ENCODE results near the gene CCAR1. TPM values are rescaled to one million over a fixed set of nuclear protein-coding genes. Genes with fewer than 3 reads are reported as not detected.

The CCAR1 gene
- total and polyA plus RNA-seq, 2 of the 4 experiments (the other 2 are of a cell fraction): 35.1 to 60.8 TPM

DNA sequence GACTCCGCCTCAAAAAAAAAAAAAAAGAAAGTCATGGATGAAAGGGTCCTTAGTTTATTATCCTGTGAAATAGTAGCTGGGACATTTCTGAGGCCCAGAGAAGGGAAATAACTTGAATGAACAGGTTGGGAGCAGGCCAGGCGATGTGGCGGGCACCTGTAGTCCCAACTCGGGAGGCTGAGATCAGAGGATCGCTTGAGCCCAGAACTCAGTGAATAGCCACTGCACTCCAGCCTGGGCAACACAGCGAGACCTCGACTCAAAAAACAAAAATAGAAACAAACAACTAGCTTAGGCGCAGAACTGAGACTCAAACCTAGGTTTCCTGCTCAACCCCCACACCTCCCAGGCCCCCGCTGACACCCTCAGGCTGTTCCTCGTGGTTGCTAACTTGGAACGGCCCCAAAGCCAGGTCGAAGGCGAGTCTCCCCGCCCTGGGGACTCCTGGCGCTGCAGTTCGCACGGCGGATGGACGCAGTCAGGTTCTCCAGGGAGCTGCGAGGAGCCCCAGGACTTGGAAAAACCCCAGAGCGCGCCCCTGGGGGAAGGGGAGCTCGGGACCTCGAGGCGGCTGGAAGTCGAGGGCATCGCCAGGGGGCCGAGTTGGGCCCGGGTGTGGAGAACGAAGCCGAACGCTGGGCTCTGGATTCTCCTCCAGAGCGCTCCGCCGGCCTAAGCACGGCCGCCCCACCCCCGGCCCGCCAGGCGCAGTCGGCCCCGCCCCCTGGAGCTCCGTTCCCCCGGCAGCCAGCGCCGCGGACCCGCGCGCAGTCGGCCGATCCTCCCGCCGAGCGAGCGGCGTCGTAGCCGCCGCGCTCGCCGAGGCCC is 105.9 kb downstream of the CCAR1 start, which contains the start of gene STOX1:
Gene STOX1 (plus strand): TSS at position 768 of the 828 bp plus-strand sequence. CDS start 93 bp downstream, outside the sequence.
- Histone ChIP-seq H2AFZ (replicated peaks; ENCODE audit: low read length, poor library complexity) (peak within 1 kb of the TSS; percentile 96), H4K8ac (ENCODE audit: low read depth in 2 of 2, low read length in 2 of 2) (no peak within 1 kb of the TSS), H3K4me3 (ENCODE audit: insufficient read depth, low read depth, low read length) (peak within 1 kb of the TSS; percentile 68), H3K14ac (replicated peaks; ENCODE audit: low read depth, low read length) (no peak within 1 kb of the TSS), H3K4me1 (ENCODE audit: control insufficient read depth, insufficient read depth, low read length) (peaks cover 2% of the 10 kb centered on the region; the same call in 1 of the 2 replicates), H3K9ac (ENCODE audit: low read depth, low read length) (peak within 1 kb of the TSS; percentile 42), H2BK5ac (ENCODE audit: low read depth, low read length, poor library complexity, severe bottlenecking) (no peak within 1 kb of the TSS), H3K9me3 (ENCODE audit: control insufficient read depth, insufficient read depth, low read length) (no peaks in the 10 kb centered on the region), H2BK15ac (ENCODE audit: low read depth, low read length) (no peak within 1 kb of the TSS), H3K23ac (ENCODE audit: low read depth, low read length) (0 out of 2 replicates have a peak within 1 kb of the TSS, but pooled peaks have one; percentile 49), H3K27ac (ENCODE audit: insufficient read depth, low read length) (no peak within 1 kb of the TSS), H2BK120ac (ENCODE audit: low read depth, low read length) (no peak within 1 kb of the TSS), H4K20me1 (ENCODE audit: insufficient read depth, low read length) (no peaks in the 10 kb centered on the region), H3K36me3 (ENCODE audit: control insufficient read depth, insufficient read depth, low read length) (no peaks in the 10 kb centered on the region), H3K18ac (ENCODE audit: low read depth, low read length) (no peak within 1 kb of the TSS), H3K4me2 (ENCODE audit: low read depth, low read length) (peak within 1 kb of the TSS; percentile 73), H2AK9ac (replicated peaks; ENCODE audit: low read depth, low read length, poor library complexity) (peak within 1 kb of the TSS; percentile 44), H2BK20ac (ENCODE audit: low read depth, low read length) (no peak within 1 kb of the TSS), H2AK5ac (ENCODE audit: low read depth, low read length) (no peak within 1 kb of the TSS), H3K27me3 (ENCODE audit: control insufficient read depth, insufficient read depth, low read length) (peaks cover 37% of the 10 kb centered on the region), H4K91ac (ENCODE audit: insufficient read depth, low read depth, low read length) (no peak within 1 kb of the TSS), H4K5ac (ENCODE audit: low read depth, low read length) (no peak within 1 kb of the TSS), H3K56ac (ENCODE audit: extremely low read depth, insufficient read depth, low read length) (no peak within 1 kb of the TSS), H3K4ac (ENCODE audit: low read depth, low read length) (no peak within 1 kb of the TSS), H3K9me1 (ENCODE audit: insufficient read depth, low read length) (no peaks in the 10 kb centered on the region), H3K79me1 (ENCODE audit: low read depth in 1 of 2, low read length in 2 of 2) (no peaks in the 10 kb centered on the region)
- 0% methylated on average over 30 of the region's 63 CpGs; no CpG with 5 or more reads in 1 of the 2 experiments for WGBS, 2 experiments (ENCODE audit: extremely low coverage in 2 of 2, insufficient read length in 1 of 2)
- POLR2A ChIA-PET (ENCODE audit: unreplicated experiment): interaction anchor here (0.6 kb wide), 2 partner anchors 45 to 179 kb away, joined by 7 to 13 read pairs; no protein-coding TSS in a partner anchor
- dilution Hi-C loops (cut with HindIII; ENCODE audit: low sequenced_read_pairs, unreplicated experiment): no loop called here
- ATAC-seq (ENCODE audit: low read depth) (peak; percentile 93), DNase-seq (peak; percentile 51)
- no TSS peak for BruUV-seq (replicated peaks)
- CTCF ChIA-PET: interaction anchor here (0.6 kb wide), 1 partner anchor 24 kb away, joined by 3 read pairs; no protein-coding TSS in a partner anchor
- intact Hi-C loops (cut with micrococcal nuclease): no loop called here
- in situ Hi-C loops (cut with MboI; ENCODE audit: low sequenced_read_pairs): no loop called here
- no peak for TF ChIP-seq FOS (IDR thresholded peaks at IDR 0.05; ENCODE audit: low read depth, low read length)
- no peak for TF ChIP-seq POLR2A (IDR thresholded peaks at IDR 0.05; ENCODE audit: low read depth, low read length)
- no peak for TF ChIP-seq MAZ (IDR thresholded peaks at IDR 0.05; ENCODE audit: borderline replicate concordance, low read depth, low read length)
- no peak for TF ChIP-seq MAFK (IDR thresholded peaks at IDR 0.05; ENCODE audit: low read depth, low read length)
- no peak for TF ChIP-seq MXI1 (IDR thresholded peaks at IDR 0.05; ENCODE audit: borderline replicate concordance, low read depth, low read length)
- TF ChIP-seq RCOR1 (IDR thresholded peaks at IDR 0.05; ENCODE audit: insufficient replicate concordance, low read length): no peak
- no peak for TF ChIP-seq BHLHE40 (IDR thresholded peaks at IDR 0.05; ENCODE audit: low read depth, low read length)
- no peak for TF ChIP-seq RAD21 (IDR thresholded peaks at IDR 0.05; ENCODE audit: low read length)
- TF ChIP-seq, protein P1, sequence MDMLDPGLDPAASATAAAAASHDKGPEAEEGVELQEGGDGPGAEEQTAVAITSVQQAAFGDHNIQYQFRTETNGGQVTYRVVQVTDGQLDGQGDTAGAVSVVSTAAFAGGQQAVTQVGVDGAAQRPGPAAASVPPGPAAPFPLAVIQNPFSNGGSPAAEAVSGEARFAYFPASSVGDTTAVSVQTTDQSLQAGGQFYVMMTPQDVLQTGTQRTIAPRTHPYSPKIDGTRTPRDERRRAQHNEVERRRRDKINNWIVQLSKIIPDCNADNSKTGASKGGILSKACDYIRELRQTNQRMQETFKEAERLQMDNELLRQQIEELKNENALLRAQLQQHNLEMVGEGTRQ (IDR thresholded peaks at IDR 0.05; ENCODE audit: low read depth, low read length): no peak
- no peak for TF ChIP-seq NFE2L2 (IDR thresholded peaks at IDR 0.05; ENCODE audit: low read depth, low read length)
- no peak for TF ChIP-seq SMC3 (IDR thresholded peaks at IDR 0.05; ENCODE audit: low read depth, low read length)
- TF ChIP-seq, protein P2, sequence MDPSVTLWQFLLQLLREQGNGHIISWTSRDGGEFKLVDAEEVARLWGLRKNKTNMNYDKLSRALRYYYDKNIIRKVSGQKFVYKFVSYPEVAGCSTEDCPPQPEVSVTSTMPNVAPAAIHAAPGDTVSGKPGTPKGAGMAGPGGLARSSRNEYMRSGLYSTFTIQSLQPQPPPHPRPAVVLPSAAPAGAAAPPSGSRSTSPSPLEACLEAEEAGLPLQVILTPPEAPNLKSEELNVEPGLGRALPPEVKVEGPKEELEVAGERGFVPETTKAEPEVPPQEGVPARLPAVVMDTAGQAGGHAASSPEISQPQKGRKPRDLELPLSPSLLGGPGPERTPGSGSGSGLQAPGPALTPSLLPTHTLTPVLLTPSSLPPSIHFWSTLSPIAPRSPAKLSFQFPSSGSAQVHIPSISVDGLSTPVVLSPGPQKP (IDR thresholded peaks at IDR 0.05; ENCODE audit: borderline replicate concordance, low read depth, low read length): no peak
- TF ChIP-seq, protein P3, sequence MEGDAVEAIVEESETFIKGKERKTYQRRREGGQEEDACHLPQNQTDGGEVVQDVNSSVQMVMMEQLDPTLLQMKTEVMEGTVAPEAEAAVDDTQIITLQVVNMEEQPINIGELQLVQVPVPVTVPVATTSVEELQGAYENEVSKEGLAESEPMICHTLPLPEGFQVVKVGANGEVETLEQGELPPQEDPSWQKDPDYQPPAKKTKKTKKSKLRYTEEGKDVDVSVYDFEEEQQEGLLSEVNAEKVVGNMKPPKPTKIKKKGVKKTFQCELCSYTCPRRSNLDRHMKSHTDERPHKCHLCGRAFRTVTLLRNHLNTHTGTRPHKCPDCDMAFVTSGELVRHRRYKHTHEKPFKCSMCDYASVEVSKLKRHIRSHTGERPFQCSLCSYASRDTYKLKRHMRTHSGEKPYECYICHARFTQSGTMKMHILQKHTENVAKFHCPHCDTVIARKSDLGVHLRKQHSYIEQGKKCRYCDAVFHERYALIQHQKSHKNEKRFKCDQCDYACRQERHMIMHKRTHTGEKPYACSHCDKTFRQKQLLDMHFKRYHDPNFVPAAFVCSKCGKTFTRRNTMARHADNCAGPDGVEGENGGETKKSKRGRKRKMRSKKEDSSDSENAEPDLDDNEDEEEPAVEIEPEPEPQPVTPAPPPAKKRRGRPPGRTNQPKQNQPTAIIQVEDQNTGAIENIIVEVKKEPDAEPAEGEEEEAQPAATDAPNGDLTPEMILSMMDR (conservative IDR thresholded peaks at IDR 0.05; ENCODE audit: low read depth, low read length): no peak
- TF ChIP-seq CHD1 (IDR thresholded peaks at IDR 0.05; ENCODE audit: low read depth, low read length): no peak

Data from IMR-90 (cell line).